AG08395 (cell line): ENCODE results near the gene ZNF75A.
"Not testable (repeated sequence)": the region's sequence is repeated elsewhere in the genome, so short reads cannot be mapped to it uniquely, and the experiment has no call there.

Experiments used
- DNase-seq: peaks from one replicate; pipeline ENCODE4 v3.0.0; 2012; ENCODE audit warnings: mixed read lengths, low spot score

Gene ZNF75A

DNA sequence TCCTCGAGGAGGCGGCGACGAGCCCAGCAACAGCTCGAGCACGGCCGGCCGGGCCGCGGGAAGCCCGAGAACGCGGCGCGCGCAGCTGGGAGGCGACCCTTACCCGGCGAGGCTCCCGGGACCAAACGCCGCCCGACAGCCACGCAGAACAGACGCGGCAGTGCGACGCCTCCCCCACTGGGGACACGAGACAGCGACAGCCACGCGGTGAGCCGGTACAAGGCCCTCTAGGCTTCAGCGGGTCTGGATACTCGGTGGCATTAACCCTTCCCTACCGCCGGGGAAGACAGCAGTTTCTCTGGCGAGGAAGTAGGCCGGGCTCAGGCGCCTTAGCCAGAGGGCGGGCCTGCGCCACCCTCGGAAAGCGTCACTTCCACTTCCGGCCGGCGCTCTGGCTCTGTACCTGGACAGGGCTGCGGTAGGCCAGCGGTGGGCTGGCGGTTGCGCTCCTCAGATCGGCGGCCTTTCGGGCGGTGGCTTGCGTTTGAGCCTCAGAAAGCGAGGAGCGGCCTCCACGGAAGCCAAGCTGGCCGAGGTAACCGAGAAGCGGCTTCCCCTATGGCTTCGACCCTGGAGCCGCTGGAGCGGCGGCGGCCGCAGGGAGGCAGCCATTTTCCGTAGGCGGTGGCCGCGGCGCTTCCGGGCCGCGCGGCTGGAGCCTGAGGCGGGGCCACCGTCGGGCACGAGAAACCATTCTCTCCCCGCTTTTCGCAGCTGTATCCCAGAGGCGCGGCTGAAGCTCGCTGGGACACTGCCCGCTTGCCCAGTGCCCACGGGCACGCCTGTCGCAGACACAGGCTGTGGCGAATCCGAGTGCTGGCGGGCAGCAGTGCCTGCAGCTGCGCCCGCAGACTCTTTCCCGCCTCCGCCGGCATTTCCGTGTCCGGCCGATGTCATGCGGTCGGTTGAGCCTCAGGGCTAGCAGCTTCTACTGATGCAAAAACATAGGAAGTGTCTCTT lies at the start of gene ZNF75A, which contains the start of gene TIGD7:
ZNF75A (plus strand) TSS at position 389 of the 960 bp plus-strand sequence. CDS start 2,932 bp downstream, outside the sequence.
TIGD7 (minus strand) TSS at position 322 of the 960 bp plus-strand sequence. CDS start 4,816 bp downstream, outside the sequence.
- peak; percentile 86 for DNase-seq

DNA sequence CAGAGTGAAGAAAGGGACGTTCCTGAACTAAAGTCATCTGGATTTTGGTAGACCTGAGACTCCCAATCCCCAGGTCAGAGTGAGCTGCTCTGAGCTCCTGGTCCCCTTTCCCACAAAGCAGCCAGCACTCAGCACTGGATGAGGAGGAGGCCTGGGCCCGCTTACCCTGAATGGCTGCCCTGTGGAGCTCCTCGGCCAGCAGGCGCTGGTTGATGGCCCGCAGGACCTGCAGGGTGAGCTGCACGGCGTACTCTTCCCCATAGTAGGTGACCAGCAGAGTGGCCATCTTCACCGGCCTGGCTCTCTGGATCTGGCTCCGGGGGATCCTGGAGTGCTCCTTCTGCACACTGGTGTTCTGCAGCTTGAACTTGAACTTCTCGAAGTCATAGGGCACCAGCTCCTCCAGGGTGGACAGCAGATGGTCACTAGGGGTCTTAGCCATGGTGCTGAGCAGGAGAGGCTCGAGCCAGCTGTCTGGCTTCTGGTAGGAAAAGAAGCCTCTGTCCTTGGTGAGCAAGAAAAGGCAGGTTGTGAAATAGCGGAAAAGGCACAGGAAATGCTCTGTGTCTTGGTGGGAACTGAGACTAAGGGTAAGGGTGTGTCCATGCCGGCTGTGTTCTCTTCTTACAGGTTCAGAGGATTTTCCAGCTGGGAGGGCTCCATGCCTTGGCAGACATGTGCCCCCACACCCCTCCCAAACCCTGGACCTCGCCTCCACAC lies 49.0 kb upstream of the ZNF75A start, which contains the start of gene MEFV:
MEFV (minus strand) TSS at position 488 of the 720 bp plus-strand sequence; CDS start at position 442, 46 bp downstream.
- no peak for DNase-seq

DNA sequence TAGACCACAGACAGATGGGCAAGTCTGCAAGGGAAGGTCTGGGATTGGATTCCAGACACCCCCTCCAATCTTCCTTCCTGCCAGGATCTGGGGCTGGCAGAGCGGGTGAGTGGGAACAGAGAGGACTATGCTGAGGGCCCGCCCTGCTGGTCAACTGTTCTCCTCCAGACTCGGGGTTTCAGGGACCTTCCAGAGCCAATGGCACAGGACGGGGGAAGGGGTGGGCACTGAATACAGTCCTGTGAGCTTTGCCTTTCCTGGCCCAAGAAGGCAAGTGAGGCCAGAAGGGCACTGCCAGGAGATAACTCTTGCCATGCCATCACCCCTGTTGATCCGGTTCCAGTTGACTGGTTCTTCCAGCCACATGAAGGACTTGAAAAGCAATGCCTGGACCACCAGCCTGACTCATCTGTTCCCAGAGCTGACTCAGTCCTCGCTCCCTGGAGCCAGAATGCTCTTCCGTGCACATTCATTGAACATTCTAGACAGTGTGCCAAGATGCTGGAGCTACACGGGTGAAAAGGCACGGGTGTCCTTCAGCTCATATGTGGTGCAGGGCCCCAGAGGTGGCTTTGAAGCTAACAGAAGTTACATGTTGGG lies 48.3 kb upstream of the ZNF75A start:
- DNase-seq = peak; percentile 43

DNA sequence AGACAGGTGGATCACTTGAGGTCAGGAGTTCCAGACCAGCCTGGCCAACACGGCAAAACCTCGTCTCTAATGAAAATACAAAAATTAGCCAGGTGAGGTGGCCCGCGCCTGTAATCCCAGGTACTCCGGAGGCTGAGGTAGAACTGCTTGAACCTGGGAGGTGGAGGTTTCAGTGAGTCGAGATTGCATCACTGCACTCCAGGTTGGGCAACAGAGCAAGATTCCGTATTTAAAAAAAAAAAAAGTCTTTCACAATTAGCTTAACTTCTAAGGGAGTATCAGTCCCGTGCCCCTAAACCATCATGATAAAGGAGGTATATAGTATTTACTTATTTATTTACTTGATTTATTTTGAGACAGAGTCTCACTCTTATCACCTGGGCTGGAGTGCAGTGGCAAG lies 45.5 kb upstream of the ZNF75A start:
- no peak for DNase-seq

DNA sequence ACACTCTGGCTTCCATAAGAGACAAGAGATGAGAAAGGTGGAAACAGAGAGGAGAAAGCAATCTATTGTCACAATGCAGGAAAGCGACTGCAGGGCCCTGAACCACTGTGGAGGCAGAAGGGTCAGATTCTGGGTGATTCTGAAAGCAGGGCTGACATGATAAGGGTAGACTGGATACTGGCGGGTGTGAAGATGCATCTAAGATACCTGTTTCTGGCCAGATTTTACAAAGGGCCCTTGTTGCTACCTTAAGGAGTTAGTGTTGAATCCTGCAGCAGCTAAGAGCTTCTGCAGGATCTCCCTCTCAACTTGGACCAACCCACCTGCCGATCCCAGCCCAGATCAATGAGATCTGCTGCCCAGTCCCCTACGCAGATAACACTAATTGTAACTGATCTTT lies 42.8 kb upstream of the ZNF75A start:
- DNase-seq = no peak

DNA sequence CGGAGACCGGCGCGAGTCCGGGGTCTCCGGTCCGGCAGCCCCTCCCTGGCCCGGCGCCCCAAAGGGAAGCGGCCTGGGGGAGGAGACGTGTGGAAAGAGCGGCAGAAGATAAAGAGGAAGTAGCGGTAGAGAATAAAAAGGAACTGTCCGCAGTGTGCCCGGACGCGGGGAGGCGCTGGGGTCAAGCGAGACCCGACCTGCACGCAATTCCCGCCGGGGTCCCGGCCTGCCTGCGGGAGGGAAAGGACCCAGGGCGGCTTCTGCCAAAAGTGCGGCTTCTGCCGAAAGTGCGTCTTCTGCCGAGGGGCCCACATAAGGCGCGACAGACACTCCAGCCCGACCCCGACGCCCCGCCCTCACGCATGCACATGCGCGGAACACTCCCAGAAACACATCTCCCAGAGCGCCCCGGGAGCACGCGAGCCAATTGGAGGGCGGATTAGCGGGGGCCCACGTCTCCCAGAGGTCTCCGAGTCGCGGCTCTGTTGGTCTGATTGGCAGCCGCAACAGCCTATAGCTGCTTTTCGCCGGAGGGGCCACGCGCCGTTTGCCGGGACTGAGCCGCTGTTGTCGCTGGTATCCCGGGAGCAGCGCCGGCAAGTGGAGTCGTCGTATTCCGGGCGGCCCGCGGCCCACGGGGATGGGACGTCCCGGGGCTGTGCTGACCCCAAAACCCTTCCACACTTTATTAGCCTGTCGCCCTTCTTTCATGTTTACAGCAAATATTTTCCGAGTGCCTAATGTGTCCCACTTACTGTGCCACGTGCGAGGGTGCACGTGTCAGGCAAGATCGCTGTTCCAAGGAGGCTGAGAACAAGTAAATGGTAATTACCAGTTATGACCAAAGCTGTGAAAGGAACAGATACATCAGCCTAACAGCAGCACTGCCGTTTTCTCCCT lies 40.9 kb upstream of the ZNF75A start:
- peak; percentile 98 for DNase-seq

DNA sequence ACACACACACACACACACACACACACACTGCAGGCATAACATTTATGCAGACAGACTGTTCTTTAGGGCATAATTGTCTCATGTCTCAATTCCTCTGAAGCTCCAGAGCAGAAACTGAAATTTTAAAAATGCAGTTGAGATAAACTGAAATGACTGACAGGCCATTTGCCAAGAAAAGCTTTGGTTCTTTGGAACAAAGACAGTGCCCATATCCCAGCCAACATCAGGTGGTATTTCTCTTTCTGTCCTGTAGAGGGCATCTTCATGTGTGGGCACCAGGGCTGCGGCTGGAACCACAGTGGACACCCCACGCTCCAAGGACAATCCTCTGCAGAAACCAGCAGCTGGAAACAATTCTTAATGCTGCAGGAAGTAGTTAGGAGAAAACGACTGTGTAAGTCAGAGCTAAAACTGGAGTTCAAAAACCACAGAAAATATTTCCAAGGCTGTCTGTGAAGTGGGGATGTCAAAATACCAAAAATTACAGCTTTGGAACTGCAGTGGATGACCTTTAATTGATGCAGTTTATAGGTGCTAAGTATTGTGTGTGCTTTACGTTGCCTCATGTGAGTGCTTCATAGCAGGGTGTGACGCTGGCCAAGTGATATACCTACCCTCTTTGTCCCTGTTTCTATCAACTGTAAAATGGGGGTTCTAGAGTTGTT lies 38.3 kb upstream of the ZNF75A start:
- peak; percentile 79 for DNase-seq

DNA sequence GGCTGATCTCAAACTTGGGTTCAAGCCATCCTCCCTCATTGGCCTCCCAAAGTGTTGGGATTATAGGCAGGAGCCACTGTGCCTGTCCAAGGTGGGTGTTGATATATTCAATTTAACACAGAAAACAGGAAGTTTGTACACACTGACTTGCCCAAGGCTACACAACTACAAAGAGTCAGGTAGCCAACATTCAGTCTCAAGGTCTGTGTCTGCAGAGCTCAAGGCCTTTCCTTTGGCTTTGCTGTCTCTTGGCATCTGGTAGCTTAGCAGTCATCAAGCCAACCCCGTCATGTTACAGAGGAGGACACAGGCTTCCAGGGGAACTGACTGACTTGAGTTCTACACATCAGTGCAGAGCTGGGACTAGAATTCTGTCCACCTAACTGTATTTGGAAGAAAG lies 37.0 kb upstream of the ZNF75A start:
- no peak for DNase-seq

DNA sequence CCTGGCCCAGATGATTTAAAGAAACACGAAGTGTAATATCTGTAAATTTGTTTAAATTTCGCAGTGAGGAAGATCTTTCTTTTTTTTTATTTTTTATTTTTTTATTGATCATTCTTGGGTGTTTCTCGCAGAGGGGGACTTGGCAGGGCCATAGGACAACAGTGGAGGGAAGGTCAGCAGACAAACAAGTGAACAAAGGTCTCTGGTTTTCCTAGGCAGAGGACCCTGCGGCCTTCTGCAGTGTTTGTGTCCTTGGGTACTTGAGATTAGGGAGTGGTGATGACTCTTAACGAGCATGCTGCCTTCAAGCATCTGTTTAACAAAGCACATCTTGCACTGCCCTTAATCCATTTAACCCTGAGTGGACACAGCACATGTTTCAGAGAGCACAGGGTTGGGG lies 34.6 kb upstream of the ZNF75A start:
- not testable (repeated sequence) for DNase-seq

DNA sequence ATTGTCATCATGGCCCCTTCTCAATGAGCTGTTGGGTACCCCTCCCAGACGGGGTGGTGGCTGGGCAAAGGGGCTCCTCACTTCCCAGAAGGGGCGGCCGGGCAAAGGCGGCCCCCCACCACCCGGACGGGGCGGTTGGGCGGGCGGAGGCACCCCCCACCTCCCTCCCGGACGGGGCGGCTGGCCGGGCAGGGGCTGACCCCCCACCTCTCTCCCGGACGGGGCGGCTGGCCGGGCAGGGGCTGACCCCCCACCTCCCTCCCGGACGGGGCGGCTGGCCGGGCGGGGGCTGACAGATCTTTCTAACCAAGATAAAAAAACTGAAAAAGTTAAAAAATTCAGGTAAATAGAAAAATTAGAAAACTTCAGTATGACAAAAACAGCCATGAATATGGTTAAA lies 34.0 kb upstream of the ZNF75A start:
- DNase-seq = not testable (repeated sequence)

DNA sequence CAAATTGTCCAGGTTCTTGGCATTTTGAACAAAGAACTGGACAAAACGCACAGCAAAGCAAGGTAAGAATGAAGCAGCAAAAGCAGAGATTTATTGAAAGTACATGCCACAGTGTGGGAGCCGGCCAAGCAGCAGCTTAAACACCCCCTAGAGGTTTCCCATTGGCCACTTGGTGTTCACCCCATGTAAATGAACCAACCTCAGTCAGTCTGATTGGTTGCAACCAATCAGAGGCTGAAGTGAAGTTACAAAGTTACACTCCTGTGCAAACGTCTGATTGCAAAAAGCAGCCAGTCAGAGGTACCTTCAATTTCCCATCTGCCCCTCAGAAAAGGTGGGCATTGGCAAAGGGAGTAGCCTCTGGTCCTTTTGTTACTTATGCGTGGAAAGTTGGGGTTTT lies 30.8 kb upstream of the ZNF75A start:
- DNase-seq = no peak

DNA sequence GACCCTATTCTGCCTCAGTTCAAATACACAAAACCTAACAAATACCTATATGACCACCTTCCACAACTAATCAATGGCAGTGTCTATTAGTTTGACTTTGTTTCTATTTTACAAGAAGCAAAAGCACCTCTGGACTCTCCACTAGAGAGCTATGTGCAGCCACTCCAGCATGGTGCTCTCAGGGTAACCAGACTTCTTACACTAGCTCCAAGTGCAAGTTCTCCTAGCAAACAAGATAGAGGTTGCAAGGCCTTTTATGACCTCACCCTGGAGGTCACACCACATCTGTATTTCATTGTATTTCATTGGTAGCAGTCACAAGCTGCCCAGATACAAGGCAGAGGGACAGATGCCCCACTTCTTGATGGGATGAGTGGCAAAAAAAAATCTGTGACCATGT lies 30.4 kb upstream of the ZNF75A start:
- no peak for DNase-seq

DNA sequence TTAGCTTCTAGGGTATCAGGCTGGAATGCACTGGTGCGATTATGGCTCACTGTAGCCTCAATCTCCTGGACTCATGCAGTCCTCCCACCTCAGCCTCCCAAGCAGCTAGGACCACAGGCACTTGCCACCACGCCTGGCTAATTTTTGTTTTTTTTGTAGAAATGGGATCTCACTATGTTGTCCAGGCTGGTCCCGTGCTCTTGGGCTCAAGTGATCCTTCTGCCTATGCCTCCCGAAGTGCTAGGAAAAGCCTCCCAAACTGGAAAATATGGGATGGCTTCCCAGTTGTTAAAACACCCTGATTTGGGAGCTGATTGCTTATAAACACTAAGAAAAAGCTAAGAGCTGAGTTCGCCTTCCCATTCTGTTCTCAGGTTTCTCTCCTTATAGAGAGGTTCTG lies 28.6 kb upstream of the ZNF75A start:
- DNase-seq = no peak

DNA sequence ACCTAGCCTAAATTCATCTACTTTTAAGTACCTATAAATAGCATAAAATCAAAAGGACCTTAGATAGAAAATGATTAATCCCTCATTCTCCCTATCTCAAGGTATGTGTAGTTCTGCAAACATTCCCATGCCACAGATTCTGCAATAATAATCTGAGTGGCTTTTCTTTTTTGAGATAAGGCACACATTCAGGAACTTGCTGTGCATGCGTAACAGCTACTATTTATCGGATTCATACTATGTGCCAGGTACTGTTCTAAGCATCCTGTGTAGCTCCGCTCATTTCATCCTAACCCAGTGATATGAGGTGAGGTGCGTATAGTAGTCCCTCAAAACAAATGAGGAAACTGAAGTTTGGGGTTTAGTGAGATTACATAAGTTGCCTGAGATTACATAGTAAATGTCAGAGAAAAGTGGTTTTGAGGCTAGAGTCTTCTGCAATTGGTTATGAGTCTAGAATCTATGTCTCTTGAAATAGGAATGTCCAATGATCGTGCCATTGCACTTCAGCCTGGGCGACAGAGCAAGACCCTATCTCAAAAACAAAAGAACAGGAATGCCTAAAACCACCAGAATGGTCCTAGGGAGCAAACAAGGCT lies 24.0 kb upstream of the ZNF75A start:
- DNase-seq = no peak

DNA sequence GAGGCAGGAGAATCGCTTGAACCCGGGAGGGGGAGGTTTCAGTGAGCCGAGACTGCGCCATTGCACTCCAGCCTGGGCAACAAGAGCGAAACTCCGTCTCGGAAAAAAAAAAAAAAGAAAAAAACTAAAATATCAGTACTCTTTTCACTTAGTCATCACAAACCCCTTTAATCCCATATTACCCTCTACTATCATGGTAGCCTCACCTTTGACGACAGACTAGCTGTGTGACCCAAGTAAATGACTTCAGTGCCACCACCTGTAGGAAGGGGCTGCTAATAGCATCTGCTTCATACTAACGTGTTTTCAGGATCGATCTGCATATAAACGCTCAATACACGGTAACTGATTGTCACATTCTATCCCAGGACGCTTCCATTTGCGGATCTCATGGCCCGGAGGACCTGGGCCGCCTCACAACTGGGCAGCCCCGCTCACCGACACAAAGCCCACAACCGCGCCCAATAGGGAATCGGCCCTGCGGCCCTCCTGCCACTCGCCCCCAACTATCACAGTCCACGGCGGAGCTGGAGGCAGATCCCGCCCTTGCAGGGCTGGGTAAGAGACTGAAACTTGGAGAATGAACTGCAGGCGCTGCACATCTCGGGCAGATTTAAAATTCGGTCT lies 23.1 kb upstream of the ZNF75A start:
- DNase-seq = no peak

DNA sequence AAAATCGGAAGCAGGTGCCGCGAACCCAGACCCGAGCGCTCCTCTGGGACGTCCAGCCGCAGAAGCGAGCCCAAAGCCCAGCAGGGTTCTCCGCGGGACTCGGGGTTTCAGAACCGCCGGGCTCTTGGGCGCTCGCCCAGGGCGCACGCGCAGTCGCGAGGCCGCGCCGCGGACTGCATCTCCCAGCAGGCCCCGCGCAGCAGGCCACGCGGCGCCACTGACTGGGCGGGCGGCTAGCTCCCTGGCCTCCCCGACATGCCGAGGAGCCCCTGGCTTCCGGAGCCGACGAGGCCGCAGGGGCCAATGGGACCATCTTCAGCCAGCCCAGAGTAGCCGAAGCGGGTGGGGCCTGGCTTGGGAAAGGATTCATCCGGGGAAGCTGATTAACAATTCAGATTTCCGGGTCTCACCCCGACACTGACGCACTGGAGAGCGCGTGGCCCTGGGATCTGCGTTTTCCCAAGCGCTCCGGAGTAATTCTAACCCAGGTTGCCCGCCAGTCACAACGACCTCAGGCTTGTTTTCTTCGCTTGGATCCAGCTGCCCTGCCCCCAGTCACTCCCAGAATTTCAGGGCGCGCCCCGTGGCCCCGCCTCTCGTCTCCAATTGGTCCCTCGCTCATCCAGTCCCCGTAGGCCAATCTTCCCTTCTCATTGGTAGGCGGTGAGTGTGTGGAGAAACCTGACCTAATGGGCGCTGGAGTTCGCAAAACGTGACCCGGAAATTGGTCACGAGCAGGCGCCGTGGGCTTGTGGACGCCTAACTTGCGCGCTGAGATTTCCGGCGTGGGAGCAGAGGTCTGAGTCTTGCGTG lies 22.4 kb upstream of the ZNF75A start, which contains the start of gene ZNF263:
ZNF263 (plus strand) TSS at position 762 of the 813 bp plus-strand sequence. CDS start 328 bp downstream, outside the sequence.
- peak; percentile 98 for DNase-seq

DNA sequence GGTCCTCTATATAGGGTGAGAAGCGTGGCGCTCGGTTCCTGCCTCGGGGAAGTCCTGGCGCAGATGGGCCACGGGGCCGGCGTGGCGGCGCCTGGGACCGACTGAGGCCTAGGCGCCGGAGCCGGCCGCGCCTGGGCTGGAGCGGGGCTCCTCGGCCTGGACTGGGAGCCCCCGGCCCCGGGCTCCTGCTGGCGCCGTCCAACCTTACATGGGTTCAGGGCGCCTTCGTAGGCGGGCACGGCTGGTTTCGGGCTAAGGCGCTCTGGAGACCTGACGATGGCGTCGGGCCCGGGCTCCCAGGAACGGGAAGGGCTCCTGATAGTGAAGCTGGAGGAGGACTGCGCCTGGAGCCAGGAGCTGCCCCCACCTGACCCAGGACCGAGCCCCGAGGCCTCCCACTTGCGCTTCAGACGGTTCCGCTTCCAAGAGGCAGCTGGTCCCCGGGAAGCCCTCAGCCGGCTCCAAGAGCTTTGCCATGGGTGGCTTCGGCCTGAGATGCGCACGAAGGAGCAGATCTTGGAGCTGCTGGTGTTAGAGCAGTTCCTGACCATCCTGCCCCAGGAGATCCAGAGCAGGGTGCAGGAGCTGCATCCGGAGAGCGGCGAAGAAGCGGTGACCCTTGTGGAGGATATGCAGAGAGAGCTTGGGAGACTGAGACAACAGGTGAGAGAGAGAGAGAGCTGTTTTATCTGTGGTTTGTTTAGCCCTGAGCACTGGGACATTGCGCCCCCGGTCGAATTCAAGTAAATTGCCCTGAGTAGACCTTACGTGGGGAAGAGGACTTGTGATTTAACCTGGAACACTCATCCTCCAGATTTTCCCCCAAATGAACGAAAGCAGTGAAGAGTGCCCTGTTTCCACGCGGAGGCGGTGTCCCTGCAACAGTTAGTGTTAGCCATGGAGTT lies 21.5 kb upstream of the ZNF75A start:
- no peak for DNase-seq

DNA sequence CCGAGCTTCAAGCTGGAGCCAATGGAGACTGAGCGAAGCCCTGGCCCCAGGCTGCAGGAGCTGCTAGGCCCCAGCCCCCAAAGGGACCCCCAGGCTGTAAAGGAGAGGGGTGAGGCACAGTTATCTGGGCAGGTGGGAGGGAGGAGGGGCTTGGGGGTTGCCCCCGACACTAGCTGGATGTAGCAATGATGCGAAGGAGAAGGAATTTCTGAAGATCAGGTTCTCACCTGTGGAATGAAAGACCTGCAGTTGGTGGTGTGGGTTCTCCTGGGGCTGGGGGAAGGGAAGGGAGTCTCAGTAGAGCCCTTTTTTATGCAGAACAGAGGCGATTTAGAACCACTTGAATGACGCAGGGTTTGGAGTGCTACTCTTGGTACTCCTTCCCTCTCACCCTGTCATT lies 20.2 kb upstream of the ZNF75A start:
- no peak for DNase-seq
